HCEC 1CT (cell line): ENCODE measurements around the gene HES7.

Experiments
- DNase-seq: peaks from one replicate; pipeline ENCODE4 v3.0.0-alpha.2; 2017

Gene HES7

GRCh38 chr17:8142887-8143580, 19.1 kb upstream of the HES7 start:
- no peak for DNase-seq

- DNase-seq, result no peak
Observed at GRCh38 chr17:8142158-8142886, 18.4 kb upstream of the HES7 start.

- no peak for DNase-seq
Observed at GRCh38 chr17:8141741-8142140, 17.8 kb upstream of the HES7 start.

DNA sequence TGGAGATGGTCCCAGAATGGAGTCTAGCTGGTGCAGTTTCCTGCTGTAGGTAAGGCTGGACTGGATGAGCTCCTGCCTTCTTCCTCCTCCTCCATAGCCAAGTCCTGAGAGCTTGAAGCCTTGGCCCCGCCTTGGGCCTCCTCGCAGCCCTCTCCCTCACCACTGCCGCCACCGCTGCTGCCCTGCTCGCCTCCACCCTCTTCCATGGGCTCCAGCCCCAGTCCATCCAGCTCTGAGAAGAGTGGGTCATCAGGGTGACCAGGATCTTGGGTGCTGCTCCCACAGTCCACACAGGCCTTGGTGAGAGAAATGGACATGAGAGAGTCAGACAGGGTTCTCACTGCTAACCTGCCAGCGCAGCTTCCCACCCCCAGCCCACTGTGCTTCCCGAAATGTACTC, 17.1 kb upstream of the HES7 start:
- DNase-seq, result no peak

GRCh38 chr17:8140065-8141029, 16.4 kb upstream of the HES7 start:
- no peak for DNase-seq

GRCh38 chr17:8138672-8139371, 14.9 kb upstream of the HES7 start:
- peak; percentile 94 for DNase-seq

GRCh38 chr17:8138374-8138671, 14.4 kb upstream of the HES7 start:
- DNase-seq, result no peak

- DNase-seq, result no peak
Observed at GRCh38 chr17:8137645-8138373, 13.9 kb upstream of the HES7 start.

GRCh38 chr17:8133941-8134340, 10.0 kb upstream of the HES7 start:
- peak; percentile 59 for DNase-seq

DNA sequence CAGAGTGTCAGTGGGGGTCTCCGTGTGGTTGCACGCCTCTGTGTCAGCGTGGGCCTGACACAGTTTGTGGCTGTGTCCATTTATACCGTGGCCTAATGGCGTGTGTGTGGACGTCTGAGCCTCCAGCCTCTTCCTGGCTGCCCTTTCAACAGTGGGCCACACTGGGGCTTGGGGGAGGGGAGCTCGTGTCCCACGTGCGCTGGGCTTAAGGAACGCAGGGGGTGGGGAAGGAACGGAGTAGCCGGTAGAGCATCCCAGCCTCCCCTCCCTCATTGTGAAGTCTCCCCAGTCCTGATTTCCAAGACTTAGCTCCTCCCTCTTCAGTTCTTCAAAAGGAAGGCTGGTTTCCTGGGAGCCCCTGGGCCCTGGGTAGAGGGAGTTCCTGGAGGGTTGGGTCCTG, 9.5 kb upstream of the HES7 start:
- DNase-seq, result no peak

DNA sequence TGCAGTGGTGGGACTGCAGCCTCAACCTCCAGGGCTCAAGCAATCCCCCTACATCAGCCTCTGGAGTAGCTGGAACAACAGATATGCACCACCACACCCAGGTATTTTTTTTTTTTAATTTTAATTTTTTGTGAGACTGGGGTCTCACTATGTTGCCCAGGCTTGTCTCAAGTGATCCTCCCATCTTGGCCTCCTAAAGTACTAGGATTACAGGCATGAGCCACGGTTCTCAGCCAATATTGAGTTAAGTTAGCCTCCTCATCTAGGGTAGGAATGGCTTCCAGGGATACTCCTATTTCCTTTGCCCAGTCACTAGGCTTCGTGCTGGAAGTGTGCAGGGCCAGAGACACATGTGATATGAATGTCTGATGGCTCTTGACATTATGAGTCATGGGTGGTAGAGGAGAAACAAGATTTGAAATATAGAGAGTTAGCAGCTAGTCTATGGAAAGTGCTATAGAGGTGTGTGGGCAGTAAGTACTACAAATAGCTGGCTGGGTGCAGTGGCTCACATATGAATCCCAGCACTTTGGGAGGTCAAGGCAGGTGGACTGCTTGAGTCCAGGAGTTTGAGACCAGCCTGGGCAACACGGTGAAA, 8.0 kb upstream of the HES7 start:
- DNase-seq, result peak; percentile 43

GRCh38 chr17:8128125-8128784, 4.3 kb upstream of the HES7 start:
- DNase-seq, result no peak

GRCh38 chr17:8126491-8127066, 2.7 kb upstream of the HES7 start:
- DNase-seq, result peak; percentile 55

DNA sequence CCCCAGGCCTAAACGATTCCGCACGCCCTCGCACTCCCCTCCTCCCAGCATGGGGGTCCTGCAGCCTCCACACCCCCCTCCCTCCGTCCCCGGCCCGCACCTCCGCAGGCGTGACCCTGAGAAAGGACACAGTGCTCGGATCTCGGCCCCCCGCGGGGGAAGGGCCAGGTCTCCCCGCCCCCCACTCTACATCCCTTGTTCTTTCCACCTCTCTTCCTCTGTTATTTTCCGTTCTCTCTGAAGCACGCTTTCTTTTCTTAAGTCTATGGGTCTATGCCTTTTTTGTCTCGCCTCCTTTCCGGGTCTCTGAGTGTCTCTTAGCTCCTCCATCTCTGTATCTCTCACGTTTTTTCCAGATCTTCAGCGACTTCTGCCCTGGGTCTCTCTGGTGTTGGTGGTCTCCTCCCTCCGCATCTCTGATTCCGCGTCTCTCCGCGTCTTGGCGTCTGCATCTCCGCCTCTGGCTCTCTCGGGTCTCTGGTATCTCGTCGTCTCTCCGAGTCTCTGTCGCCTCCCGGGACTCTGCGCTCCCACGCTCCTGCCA, 2.1 kb upstream of the HES7 start:
- DNase-seq, result no peak

DNA sequence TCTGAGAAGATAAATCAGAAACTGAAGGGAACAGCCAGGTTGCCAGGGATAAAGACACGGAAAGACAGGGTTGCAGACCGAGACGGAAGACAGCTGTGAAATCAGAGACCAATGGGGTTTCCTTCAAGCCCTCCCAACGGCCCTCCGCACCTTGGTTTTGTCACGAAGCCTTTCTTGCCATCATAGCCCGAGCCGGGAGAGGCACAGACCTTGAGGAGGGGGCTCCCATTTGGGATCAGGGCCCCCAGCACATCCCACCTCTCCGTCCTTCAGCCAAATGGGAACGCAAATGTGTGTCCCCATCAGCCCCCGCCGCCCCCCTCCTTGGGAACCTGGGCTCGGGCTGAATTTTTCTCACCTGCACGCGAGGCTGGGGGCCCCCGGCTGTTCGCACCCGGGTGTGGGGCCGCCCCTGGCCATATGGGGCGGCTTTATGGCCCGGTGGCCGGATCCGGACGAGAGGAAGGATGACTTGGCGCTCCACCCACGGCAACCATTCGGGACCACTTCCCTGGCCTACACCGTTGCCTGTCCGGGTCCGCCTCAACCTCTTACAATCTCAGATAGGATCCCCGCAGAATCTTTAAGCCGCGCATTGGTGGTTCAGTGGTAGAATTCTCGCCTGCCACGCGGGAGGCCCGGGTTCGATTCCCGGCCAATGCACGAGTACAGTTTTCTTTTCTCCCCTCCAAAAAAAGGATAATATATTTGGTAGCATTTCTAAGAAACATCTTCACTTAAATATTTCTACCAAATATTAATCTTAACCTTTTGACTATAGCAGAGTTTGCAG, 1.4 kb upstream of the HES7 start:
- DNase-seq, result peak; percentile 39

DNA sequence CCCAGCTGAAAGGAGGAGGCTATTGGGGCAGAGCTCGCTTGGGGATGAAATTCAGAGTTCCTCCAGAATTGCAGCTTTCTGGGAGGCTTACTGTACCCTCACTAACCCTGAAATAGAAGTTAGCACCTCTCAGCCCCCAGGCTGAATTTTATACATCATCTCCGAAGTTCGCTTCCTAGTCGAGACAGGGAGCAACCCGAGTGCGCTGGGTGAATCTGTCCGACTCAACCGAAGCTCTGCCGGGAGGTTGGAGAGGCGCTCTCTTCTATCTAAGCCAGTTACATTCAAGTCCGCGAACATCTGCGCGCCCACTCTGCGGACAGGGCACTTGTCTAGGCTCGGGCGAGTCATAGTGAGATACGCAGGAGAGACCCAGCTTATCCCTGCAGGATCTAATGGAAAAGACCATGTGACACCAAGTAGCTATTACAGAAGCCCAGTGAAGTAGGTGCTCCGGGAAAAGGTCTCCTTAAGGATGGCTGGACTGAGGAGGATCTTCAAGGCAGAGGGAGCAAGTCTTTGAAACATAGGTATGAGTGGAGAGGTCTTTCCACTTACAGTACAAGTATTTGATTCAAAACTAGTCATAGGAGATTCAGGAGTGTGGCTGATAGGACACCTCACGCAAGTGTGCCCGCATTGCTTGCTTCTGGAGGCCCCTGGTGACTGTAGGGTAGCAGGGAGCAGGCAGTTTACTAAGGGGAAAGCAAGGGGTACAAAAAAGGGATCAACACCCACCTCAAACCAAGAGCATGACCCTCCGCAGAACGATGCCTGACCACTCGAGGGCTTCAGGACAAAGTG, 646 bp upstream of the HES7 start:
- no peak for DNase-seq

DNA sequence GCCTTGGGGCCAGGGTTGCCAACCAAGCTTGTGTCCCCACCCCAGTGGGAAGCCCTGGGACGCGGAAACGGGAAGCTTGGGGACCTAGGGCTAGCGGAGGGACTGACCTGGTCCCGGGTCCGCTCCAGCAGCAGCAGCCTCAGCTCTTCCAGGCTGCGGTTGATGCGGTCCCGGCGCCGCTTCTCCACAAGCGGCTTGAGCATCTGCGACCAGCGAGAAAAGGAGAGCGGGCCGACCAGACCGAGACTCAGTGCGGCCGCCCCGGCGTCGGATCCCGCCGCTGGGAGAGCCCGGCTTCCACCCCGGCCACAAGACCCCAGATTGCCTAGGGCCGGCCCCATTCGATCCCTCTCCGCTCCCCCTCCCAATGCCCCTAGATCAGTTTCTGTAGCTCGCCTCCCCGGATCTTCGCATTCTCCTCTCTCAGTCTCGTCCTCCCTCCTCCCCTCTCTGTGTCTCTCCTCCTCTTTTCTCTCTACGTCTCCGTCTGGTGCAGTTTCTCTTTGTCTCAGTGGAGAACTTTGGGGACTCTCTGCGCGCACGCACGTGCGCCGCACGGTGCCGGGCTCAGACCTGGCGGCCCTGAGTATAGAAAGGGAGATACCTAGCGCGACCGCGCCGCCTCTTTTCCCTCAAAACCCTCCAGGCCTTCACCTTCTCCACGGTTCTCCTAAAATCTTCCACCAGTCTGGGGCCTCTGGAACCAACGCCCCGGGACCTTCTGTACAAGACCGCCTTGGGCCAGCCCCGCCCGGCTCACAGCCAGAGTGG, 797 bp downstream of the HES7 start:
- DNase-seq, result peak; percentile 28

- DNase-seq, result peak; percentile 45
Observed at GRCh38 chr17:8122422-8122923, 1.4 kb downstream of the HES7 start.
